Common myeloid progenitor, CD34-positive (primary cell): ENCODE measurements around the gene DNAJC18.
"Not testable (repeated sequence)": the region's sequence is repeated elsewhere in the genome, so short reads cannot be mapped to it uniquely, and the experiment has no call there.

ENCODE experiments used
- CTCF ChIA-PET: fragments of 350-600 bp; sonication (Branson Sonifier 250); formaldehyde crosslinking; loops from one replicate; lab custom pipeline; 2021; ENCODE audit warnings: antibody characterized with exemption; lab: Charles Lee
- POLR2A ChIA-PET: fragments of 350-600 bp; sonication (Branson Sonifier 250); formaldehyde crosslinking; loops from one replicate; lab custom pipeline; 2021; ENCODE audit warnings: antibody characterized with exemption; lab: Charles Lee
- DNase-seq, 3 donors: peaks; one replicate each; pipeline versions ENCODE4 v3.0.0 to v3.0.0-alpha.2; 2013
- H3K27ac ChIP-seq, 2 experiments: 1 replicate in 1 of 2; 2 replicates in 1 of 2; pipeline ENCODE4 v1.7.0; 2013; ENCODE audit warnings: inconsistent platforms in 2 of 2, low read length in 2 of 2, mild to moderate bottlenecking in 2 of 2, low read depth in 1 of 2, moderate library complexity in 1 of 2; ENCODE audit not compliant: severe bottlenecking in 2 of 2, insufficient read depth in 1 of 2, poor library complexity in 1 of 2
- H3K27me3 ChIP-seq, 5 experiments: replicated peaks in 2 of 5; 1 replicate in 3 of 5; 2 replicates in 2 of 5; pipeline versions ENCODE4 v1.6.1 to v1.7.0; 2013; ENCODE audit warnings: low read length in 4 of 5, mild to moderate bottlenecking in 2 of 5, moderate library complexity in 2 of 5, inconsistent platforms in 1 of 5; ENCODE audit not compliant: insufficient read depth in 5 of 5, control insufficient read depth in 4 of 5
- H3K36me3 ChIP-seq, 4 experiments: 1 replicate in 2 of 4; 2 replicates in 2 of 4; pipeline versions ENCODE4 v1.6.1 to v1.7.0; 2013; ENCODE audit warnings: low read length in 3 of 4, control low read depth in 1 of 4, mild to moderate bottlenecking in 1 of 4; ENCODE audit not compliant: control insufficient read depth in 4 of 4, insufficient read depth in 4 of 4
- H3K4me1 ChIP-seq, 4 experiments: 1 replicate in 3 of 4; 2 replicates in 1 of 4; pipeline versions ENCODE4 v1.6.1 to v1.7.1; 2013; ENCODE audit warnings: low read length in 3 of 4, mild to moderate bottlenecking in 3 of 4, control low read depth in 1 of 4, inconsistent platforms in 1 of 4, moderate library complexity in 1 of 4; ENCODE audit not compliant: control insufficient read depth in 4 of 4, insufficient read depth in 4 of 4; ENCODE audit errors: control extremely low read depth in 1 of 4
- H3K4me3 ChIP-seq, 7 experiments: 1 replicate in 4 of 7; 2 replicates in 3 of 7; pipeline versions ENCODE4 v1.5.1 to v1.7.0; 2013; ENCODE audit warnings: mild to moderate bottlenecking in 7 of 7, low read length in 6 of 7, moderate library complexity in 6 of 7, inconsistent platforms in 2 of 7, low read depth in 2 of 7, control low read depth in 1 of 7; ENCODE audit not compliant: insufficient read depth in 4 of 7, control insufficient read depth in 1 of 7; ENCODE audit errors: extremely low read depth in 1 of 7
- H3K9me3 ChIP-seq, 5 experiments: 1 replicate in 4 of 5; 2 replicates in 1 of 5; pipeline versions ENCODE4 v1.6.1 to v1.7.1; 2013; ENCODE audit warnings: low read length in 4 of 5, mild to moderate bottlenecking in 2 of 5, inconsistent platforms in 1 of 5, low read depth in 1 of 5, moderate library complexity in 1 of 5; ENCODE audit not compliant: control insufficient read depth in 4 of 5, insufficient read depth in 2 of 5; ENCODE audit errors: control extremely low read depth in 1 of 5
- WGBS: methylation state at CpG from one replicate; pipeline ENCODE4 v1.1.5; 2013; ENCODE audit not compliant: insufficient coverage; 5-methylcytosine and 5-hydroxymethylcytosine counted together

Gene DNAJC18

DNA sequence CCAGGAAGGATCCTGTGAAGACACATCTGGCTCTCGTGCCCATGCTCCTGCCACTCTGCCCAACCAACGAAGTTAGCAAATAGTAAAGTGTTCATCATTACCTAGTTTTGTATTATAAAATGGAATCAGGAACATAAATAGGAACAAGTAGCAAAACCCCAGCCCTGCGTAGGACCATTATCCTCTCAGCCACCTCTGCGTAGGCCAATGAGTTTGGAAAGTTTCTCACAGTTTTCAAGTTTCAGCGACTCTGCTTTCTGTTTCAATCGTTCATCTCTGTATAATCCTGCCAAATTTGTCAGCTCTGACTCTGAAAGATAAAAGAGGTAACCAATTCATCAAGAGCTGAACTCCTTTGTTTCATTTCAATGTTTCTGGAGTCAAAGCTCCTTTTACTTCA lies 25.4 kb downstream of the DNAJC18 start:
- Histone ChIP-seq H3K9me3 (no peaks in the 10 kb centered on the region), H3K27ac (no peak overlapping the region), H3K4me1 (peaks cover 4 to 40% (median 28%) of the 10 kb centered on the region in 4 experiments), H3K36me3 (peaks cover 0 to 14% (median 8%) of the 10 kb centered on the region in 4 experiments), H3K27me3 (no peaks in the 10 kb centered on the region), H3K4me3 (no peak overlapping the region)
- ChIA-PET POLR2A (no interaction called here), CTCF (interaction anchor here (0.7 to 17.0 kb wide), 6 partner anchors 9 to 100 kb away, joined by 3 to 359 read pairs (median 3); partner anchors contain the start of gene SPATA24)
- DNase-seq = no peak
- WGBS = 98% methylated on average over 5 of the region's 6 CpGs

DNA sequence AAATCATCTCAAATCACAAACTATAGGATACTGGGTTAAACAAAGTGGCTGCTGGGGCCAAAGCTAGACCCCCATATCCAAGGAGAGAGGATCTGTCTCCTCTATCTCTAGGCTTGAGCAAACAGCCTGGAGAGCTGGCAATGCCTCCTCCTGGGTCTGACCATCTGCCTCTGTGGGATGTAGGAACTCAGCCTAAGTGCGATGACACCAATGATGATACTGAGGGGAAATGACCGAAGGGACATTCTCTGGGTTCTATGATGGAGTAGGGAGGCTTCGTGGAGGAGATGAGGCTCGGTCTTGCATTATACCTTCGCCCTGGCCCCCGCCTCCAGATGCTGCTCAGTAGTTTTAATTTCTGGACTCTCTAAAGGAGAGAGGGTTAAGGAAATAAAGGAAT lies 26.2 kb downstream of the DNAJC18 start:
- POLR2A ChIA-PET = no interaction called here
- H3K27me3 ChIP-seq = no peaks in the 10 kb centered on the region
- WGBS = 100% methylated on average over 1 of the region's 6 CpGs
- no peak for DNase-seq
- H3K4me3 ChIP-seq = no peak overlapping the region
- H3K27ac ChIP-seq = no peak overlapping the region
- CTCF ChIA-PET = interaction anchor here (1.1 to 17.0 kb wide), 4 partner anchors 6 to 101 kb away, joined by 3 to 359 read pairs (median 28); no protein-coding TSS in a partner anchor
- no peaks in the 10 kb centered on the region for H3K9me3 ChIP-seq
- peaks cover 4 to 35% (median 25%) of the 10 kb centered on the region in 4 experiments for H3K4me1 ChIP-seq
- peaks cover 0 to 10% (median 5%) of the 10 kb centered on the region in 4 experiments for H3K36me3 ChIP-seq

DNA sequence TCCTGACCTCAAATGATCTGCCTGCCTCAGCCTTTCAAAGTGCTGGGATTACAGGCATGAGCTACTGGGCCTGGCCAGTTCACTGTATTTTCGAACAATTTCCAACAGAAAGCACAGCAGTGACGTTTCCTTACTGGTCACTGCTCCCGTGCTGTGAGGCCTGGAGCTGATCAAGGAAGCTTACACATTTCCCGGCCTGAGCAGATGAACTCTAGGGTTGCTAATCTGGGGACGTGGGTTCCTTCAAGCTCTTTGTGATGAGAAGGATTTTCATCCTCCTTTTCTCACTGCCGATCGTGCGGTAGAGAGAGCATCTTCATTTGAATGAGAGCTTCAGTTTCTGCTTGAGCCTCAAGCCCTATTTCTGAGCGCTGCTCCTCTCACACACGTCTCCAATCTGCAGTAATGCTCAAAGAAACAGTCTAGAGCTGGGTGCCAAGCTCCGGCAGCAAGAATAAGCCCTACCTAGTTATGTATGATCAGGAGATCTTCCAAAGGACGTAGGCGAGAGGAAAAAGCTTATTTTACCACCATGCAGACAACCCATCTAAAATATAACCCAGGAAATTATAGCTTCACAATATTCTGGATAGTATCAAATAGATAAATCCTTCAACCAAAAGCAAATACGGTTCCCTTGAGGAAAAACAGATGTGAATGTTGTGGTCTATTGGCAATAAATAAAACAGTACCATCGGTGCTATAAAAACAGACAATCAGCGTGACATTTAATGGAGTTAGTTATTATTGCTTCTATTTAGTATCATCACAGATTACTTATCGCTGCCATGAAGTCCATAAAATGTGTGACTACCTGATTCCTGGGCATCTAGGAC lies 28.1 kb downstream of the DNAJC18 start:
- WGBS = 98% methylated on average over 10 of the region's 17 CpGs
- no peaks in the 10 kb centered on the region for H3K9me3 ChIP-seq
- ChIA-PET POLR2A (no interaction called here), CTCF (interaction anchor here (1.1 to 17.0 kb wide), 6 partner anchors 8 to 221 kb away, joined by 3 to 359 read pairs (median 18); no protein-coding TSS in a partner anchor)
- H3K4me1 ChIP-seq = peaks cover 3 to 28% (median 13%) of the 10 kb centered on the region in 4 experiments
- no peak overlapping the region for H3K27ac ChIP-seq
- H3K36me3 ChIP-seq = peaks cover 0 to 10% (median 2%) of the 10 kb centered on the region in 4 experiments
- DNase-seq = no peak
- no peak overlapping the region for H3K4me3 ChIP-seq
- no peaks in the 10 kb centered on the region for H3K27me3 ChIP-seq

DNA sequence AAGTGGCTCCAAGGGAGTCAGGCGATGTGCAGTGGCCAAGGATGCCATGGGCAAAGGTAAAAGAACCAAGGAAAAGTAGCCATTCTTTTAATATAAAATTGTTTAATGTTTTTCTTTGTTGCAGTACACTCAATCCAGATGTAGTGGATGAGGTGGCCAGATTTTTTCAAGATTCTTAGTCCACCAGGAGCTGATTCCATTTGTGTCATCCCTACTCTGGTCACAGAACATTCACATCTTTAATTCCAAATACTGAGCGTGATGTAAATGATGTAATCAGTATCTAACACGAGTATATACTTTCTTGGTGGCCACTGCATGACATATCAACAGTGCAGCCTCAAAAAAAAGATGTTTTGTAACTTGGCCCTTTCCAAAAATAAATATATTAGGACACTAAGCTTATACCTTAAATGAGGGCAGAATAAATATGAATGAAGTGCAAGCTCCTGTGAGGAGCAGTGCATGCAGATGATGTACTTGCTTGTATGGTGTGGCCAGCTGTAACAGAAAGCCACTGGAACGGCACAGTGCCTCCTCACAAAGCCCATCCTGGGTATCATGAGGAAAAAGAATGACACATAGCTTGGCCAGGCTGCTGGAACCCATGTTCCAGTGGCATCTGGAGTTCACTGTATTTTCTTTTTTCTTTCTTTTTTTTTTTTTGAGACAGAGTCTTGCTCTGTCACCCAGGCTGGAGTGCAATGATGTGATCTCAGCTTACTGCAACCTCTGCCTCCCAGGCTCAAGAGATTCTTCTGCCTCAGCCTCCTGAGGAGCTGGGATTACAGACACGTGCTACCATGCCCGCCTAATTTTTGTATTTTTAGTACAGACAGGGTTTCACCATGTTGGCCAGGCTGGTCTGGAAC lies 29.0 kb downstream of the DNAJC18 start:
- Histone ChIP-seq H3K27me3 (no peaks in the 10 kb centered on the region), H3K4me1 (peaks cover 3 to 20% (median 9%) of the 10 kb centered on the region in 4 experiments), H3K9me3 (no peaks in the 10 kb centered on the region), H3K36me3 (peaks cover 0 to 10% (median 2%) of the 10 kb centered on the region in 4 experiments), H3K4me3 (no peak overlapping the region), H3K27ac (no peak overlapping the region)
- 100% methylated on average over 1 of the region's 6 CpGs for WGBS
- POLR2A ChIA-PET = no interaction called here
- no peak for DNase-seq
- CTCF ChIA-PET = interaction anchor here (1.1 to 17.0 kb wide), 6 partner anchors 8 to 222 kb away, joined by 3 to 359 read pairs (median 18); no protein-coding TSS in a partner anchor

- H3K27me3 ChIP-seq, DNase-seq, H3K36me3 ChIP-seq, H3K4me3 ChIP-seq, POLR2A ChIA-PET, H3K9me3 ChIP-seq, H3K27ac ChIP-seq: not testable (repeated sequence)
- WGBS = 100% methylated on average over 1 of the region's 5 CpGs
- CTCF ChIA-PET = interaction anchor here (3.3 to 6.8 kb wide), 2 partner anchors 10 to 14 kb away, joined by 23 to 53 read pairs; no protein-coding TSS in a partner anchor
- H3K4me1 ChIP-seq = peaks cover 5 to 16% (median 11%) of the 10 kb centered on the region in 4 experiments
Measured at GRCh38 chr5:139409116-139409515, 30.2 kb downstream of the DNAJC18 start.

GRCh38 chr5:139408191-139408590 lies 31.1 kb downstream of the DNAJC18 start:
- Histone ChIP-seq H3K9me3 (no peaks in the 10 kb centered on the region), H3K4me3 (no peak overlapping the region), H3K4me1 (peaks cover 11 to 23% (median 16%) of the 10 kb centered on the region in 4 experiments), H3K27me3 (no peaks in the 10 kb centered on the region), H3K27ac (no peak overlapping the region), H3K36me3 (peaks cover 0 to 5% (median 2%) of the 10 kb centered on the region in 4 experiments)
- CTCF ChIA-PET = interaction anchor here (0.6 to 6.8 kb wide), 3 partner anchors 11 to 217 kb away, joined by 3 to 53 read pairs (median 4); no protein-coding TSS in a partner anchor
- DNase-seq = no peak
- WGBS = 95% methylated on average over 6 of the region's 7 CpGs
- POLR2A ChIA-PET = no interaction called here
